ENCODE data around the gene SUPT5H.

SUPT5H gene

DNA sequence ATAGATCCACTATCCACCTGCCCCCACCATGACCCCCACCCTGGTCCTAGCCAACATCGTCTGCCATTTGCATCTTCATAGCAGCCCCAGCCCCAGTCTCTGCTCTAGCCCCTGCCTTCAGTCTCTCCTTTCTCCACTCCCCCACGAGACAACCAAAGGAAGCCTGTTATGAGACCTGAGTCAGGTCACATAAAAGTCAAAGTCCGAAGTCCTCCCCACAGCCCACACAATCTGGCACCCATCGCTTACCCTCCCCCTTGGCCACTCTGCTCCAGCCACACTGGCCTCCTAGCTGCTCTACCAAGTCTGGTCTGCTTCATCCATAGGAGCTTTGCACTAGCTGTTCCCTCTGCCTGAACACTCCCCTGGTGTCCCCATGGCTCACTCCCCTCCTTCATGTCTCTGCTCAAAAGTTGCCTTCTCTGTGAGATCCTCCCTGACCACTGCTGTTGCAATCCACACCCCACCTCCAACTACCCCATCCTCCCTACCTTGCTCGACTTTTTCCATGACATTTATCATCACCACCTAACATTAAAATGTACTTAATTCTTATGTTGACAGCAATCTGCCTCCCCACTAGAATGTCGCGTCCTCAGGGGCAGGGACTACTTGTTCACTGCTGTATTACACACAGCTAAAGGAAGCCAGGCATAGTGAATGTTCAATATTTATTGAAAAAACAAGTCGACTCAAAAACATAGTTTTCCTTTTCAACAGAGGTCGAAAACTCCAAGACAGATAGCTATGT is 34.1 kb upstream of the SUPT5H start:
- ATAC-seq, result peak; percentile 1
- no peak for TF ChIP-seq PPARA (CRISPR knock-in tag; IDR thresholded peaks at IDR 0.05; ENCODE audit: borderline replicate concordance)
- TF ChIP-seq PATZ1 (CRISPR knock-in tag; IDR thresholded peaks at IDR 0.05; ENCODE audit: borderline replicate concordance), result peak; percentile 75; the same call in 1 of the 2 replicates
- TF ChIP-seq GLIS3 (CRISPR knock-in tag; IDR thresholded peaks at IDR 0.05), result no peak
- no peak for TF ChIP-seq OSR1 (CRISPR knock-in tag; IDR thresholded peaks at IDR 0.05)

- peak; percentile 55 for ATAC-seq
- 0 out of 2 replicates have a peak, but pooled peaks have one; percentile 56 for TF ChIP-seq PATZ1 (CRISPR knock-in tag; IDR thresholded peaks at IDR 0.05; ENCODE audit: borderline replicate concordance)
- TF ChIP-seq ZNF70 (CRISPR knock-in tag; IDR thresholded peaks at IDR 0.05), result no peak
- TF ChIP-seq, protein P1, sequence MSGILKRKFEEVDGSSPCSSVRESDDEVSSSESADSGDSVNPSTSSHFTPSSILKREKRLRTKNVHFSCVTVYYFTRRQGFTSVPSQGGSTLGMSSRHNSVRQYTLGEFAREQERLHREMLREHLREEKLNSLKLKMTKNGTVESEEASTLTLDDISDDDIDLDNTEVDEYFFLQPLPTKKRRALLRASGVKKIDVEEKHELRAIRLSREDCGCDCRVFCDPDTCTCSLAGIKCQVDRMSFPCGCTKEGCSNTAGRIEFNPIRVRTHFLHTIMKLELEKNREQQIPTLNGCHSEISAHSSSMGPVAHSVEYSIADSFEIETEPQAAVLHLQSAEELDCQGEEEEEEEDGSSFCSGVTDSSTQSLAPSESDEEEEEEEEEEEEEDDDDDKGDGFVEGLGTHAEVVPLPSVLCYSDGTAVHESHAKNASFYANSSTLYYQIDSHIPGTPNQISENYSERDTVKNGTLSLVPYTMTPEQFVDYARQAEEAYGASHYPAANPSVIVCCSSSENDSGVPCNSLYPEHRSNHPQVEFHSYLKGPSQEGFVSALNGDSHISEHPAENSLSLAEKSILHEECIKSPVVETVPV (CRISPR knock-in tag; IDR thresholded peaks at IDR 0.05), result no peak; the same call in 1 of the 2 replicates
- no peak for TF ChIP-seq BACH2 (CRISPR knock-in tag; IDR thresholded peaks at IDR 0.05; ENCODE audit: borderline replicate concordance)
Observed at GRCh38 chr19:39411832-39412099, 33.6 kb upstream of the SUPT5H start.

GRCh38 chr19:39412100-39412866 is 33.1 kb upstream of the SUPT5H start, which contains the start of gene PLEKHG2:
PLEKHG2 (plus strand) TSS chr19:39412669; CDS start chr19:39414087, 1,418 bp downstream.
- TF ChIP-seq PPARA (CRISPR knock-in tag; IDR thresholded peaks at IDR 0.05; ENCODE audit: borderline replicate concordance), result no peak
- TF ChIP-seq SNAI2 (CRISPR knock-in tag; IDR thresholded peaks at IDR 0.05), result peak; percentile 21; the same call in 1 of the 2 replicates
- TF ChIP-seq ZNF565 (CRISPR knock-in tag; conservative IDR thresholded peaks at IDR 0.05; ENCODE audit: low read depth), result no peak
- peak; percentile 92; the same call in 1 of the 2 replicates for TF ChIP-seq RARB (CRISPR knock-in tag; IDR thresholded peaks at IDR 0.05)
- no peak; the same call in none of the 2 replicates for TF ChIP-seq TSHZ2 (CRISPR knock-in tag; IDR thresholded peaks at IDR 0.05)
- peak; percentile 67; the same call in 1 of the 2 replicates for TF ChIP-seq ESRRG (CRISPR knock-in tag; IDR thresholded peaks at IDR 0.05)
- peak; percentile 79 for TF ChIP-seq GLIS3 (CRISPR knock-in tag; IDR thresholded peaks at IDR 0.05)
- TF ChIP-seq, protein P2, sequence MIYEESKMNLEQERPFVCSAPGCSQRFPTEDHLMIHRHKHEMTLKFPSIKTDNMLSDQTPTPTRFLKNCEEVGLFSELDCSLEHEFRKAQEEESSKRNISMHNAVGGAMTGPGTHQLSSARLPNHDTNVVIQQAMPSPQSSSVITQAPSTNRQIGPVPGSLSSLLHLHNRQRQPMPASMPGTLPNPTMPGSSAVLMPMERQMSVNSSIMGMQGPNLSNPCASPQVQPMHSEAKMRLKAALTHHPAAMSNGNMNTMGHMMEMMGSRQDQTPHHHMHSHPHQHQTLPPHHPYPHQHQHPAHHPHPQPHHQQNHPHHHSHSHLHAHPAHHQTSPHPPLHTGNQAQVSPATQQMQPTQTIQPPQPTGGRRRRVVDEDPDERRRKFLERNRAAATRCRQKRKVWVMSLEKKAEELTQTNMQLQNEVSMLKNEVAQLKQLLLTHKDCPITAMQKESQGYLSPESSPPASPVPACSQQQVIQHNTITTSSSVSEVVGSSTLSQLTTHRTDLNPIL (CRISPR knock-in tag; IDR thresholded peaks at IDR 0.05; ENCODE audit: low read depth), result peak; percentile 54; the same call in 1 of the 2 replicates
- peak; percentile 92 for TF ChIP-seq ZC3H10 (CRISPR knock-in tag; IDR thresholded peaks at IDR 0.05)
- TF ChIP-seq TOX (CRISPR knock-in tag; IDR thresholded peaks at IDR 0.05; ENCODE audit: borderline replicate concordance), result peak; percentile 89; the same call in 1 of the 2 replicates
- TF ChIP-seq, protein P1 (CRISPR knock-in tag; IDR thresholded peaks at IDR 0.05), result 0 out of 2 replicates have a peak, but pooled peaks have one; percentile 88
- TF ChIP-seq, protein P3, sequence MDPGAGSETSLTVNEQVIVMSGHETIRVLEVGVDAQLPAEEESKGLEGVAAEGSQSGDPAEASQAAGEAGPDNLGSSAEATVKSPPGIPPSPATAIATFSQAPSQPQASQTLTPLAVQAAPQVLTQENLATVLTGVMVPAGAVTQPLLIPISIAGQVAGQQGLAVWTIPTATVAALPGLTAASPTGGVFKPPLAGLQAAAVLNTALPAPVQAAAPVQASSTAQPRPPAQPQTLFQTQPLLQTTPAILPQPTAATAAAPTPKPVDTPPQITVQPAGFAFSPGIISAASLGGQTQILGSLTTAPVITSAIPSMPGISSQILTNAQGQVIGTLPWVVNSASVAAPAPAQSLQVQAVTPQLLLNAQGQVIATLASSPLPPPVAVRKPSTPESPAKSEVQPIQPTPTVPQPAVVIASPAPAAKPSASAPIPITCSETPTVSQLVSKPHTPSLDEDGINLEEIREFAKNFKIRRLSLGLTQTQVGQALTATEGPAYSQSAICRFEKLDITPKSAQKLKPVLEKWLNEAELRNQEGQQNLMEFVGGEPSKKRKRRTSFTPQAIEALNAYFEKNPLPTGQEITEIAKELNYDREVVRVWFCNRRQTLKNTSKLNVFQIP (CRISPR knock-in tag; IDR thresholded peaks at IDR 0.05; ENCODE audit: borderline replicate concordance, low read depth), result 0 out of 2 replicates have a peak, but pooled peaks have one; percentile 25
- TF ChIP-seq ZNF8 (CRISPR knock-in tag; IDR thresholded peaks at IDR 0.05), result no peak
- peak; percentile 30; the same call in 1 of the 2 replicates for TF ChIP-seq TCF4 (CRISPR knock-in tag; IDR thresholded peaks at IDR 0.05; ENCODE audit: borderline replicate concordance)
- TF ChIP-seq ARNTL (CRISPR knock-in tag; IDR thresholded peaks at IDR 0.05; ENCODE audit: borderline replicate concordance, low read depth), result peak; percentile 92
- TF ChIP-seq ZFP3 (CRISPR knock-in tag; IDR thresholded peaks at IDR 0.05), result peak; percentile 46; the same call in 1 of the 2 replicates
- ATAC-seq, result peak; percentile 66
